WTC11 (cell line): ENCODE measurements around the gene LNX2. TPM values are rescaled to one million over a fixed set of nuclear protein-coding genes. Genes with fewer than 3 reads are reported as not detected.

ENCODE experiments used
- ATAC-seq: fragments of 200-7000 bp; cut with Tn5 transposase; 2 replicates; pipeline ENCODE4 v1.10.0; 2021; ENCODE audit warnings: mild to moderate bottlenecking, moderate library complexity
- CTCF ChIA-PET: fragments of 300-600 bp; sonication (Branson Sonifier 250); formaldehyde crosslinking; loops from one replicate; lab custom pipeline; 2021; ENCODE audit warnings: antibody characterized with exemption; lab: Charles Lee
- POLR2A ChIA-PET: fragments of 350-600 bp; sonication (Branson Sonifier 250); formaldehyde crosslinking; loops from one replicate; lab custom pipeline; 2021; ENCODE audit warnings: antibody characterized with exemption; lab: Charles Lee
- DNase-seq: peaks from one replicate; pipeline ENCODE4 v3.0.0; 2021; ENCODE audit warnings: low spot score
- H3K27ac Mint-ChIP-seq: 2 replicates; pipeline ENCODE4 v1.8.0; 2021; ENCODE audit warnings: mixed read lengths
- H3K27me3 Mint-ChIP-seq: 2 replicates; pipeline ENCODE4 v1.8.0; 2021; ENCODE audit warnings: low read depth, mild to moderate bottlenecking, moderate library complexity, mixed read lengths
- H3K36me3 Mint-ChIP-seq: 2 replicates; pipeline ENCODE4 v1.8.0; 2021; ENCODE audit warnings: mixed read lengths
- H3K4me1 Mint-ChIP-seq: 2 replicates; pipeline ENCODE4 v1.8.0; 2022; ENCODE audit warnings: mixed read lengths
- H3K4me3 Mint-ChIP-seq: 2 replicates; pipeline ENCODE4 v1.8.0; 2021; ENCODE audit warnings: mild to moderate bottlenecking, moderate library complexity, mixed read lengths
- H3K9me3 Mint-ChIP-seq: 2 replicates; pipeline ENCODE4 v1.8.0; 2021; ENCODE audit warnings: mixed read lengths
- CBFB ChIP-seq: sonication (generic); formaldehyde crosslinking; IDR thresholded peaks from 2 replicates; pipeline ENCODE4 v1.8.1; 2022; ENCODE audit warnings: mild to moderate bottlenecking, low read depth, missing genetic modification reagents
- CREB1 ChIP-seq: sonication (generic); formaldehyde crosslinking; IDR thresholded peaks from 2 replicates; pipeline ENCODE4 v1.8.0; 2023; ENCODE audit warnings: mild to moderate bottlenecking, missing genetic modification reagents
- E2F1 ChIP-seq: sonication (generic); formaldehyde crosslinking; IDR thresholded peaks from 2 replicates; pipeline ENCODE4 v1.8.0; 2022; ENCODE audit warnings: mild to moderate bottlenecking, missing genetic modification reagents
- E2F4 ChIP-seq: sonication (generic); formaldehyde crosslinking; IDR thresholded peaks from 2 replicates; pipeline ENCODE4 v1.8.1; 2022; ENCODE audit warnings: low read depth, mild to moderate bottlenecking, moderate library complexity, missing genetic modification reagents, borderline replicate concordance
- ETV6 ChIP-seq: sonication (generic); formaldehyde crosslinking; IDR thresholded peaks from 2 replicates; pipeline ENCODE4 v1.8.1; 2022; ENCODE audit warnings: mild to moderate bottlenecking, missing genetic modification reagents
- FOXJ3 ChIP-seq: sonication (generic); formaldehyde crosslinking; IDR thresholded peaks from 2 replicates; pipeline ENCODE4 v1.9.0; 2021; ENCODE audit warnings: missing genetic modification reagents, mild to moderate bottlenecking, borderline replicate concordance
- FOXP1 ChIP-seq: sonication (generic); formaldehyde crosslinking; IDR thresholded peaks from 2 replicates; pipeline ENCODE4 v1.8.0; 2022; ENCODE audit warnings: missing genetic modification reagents, mild to moderate bottlenecking, moderate library complexity, borderline replicate concordance
- GABPB1 ChIP-seq: sonication (generic); formaldehyde crosslinking; IDR thresholded peaks from 2 replicates; pipeline ENCODE4 v1.8.1; 2023; ENCODE audit warnings: mild to moderate bottlenecking, missing genetic modification reagents
- HMGA2 ChIP-seq: fragments of 250-450 bp; sonication (Bioruptor Pico); IDR thresholded peaks from 2 replicates; pipeline ENCODE4 v1.4.0; 2021; ENCODE audit warnings: mild to moderate bottlenecking, moderate library complexity
- MXD4 ChIP-seq: fragments of 250-450 bp; sonication (Bioruptor Pico); IDR thresholded peaks from 2 replicates; pipeline ENCODE4 v1.8.0; 2021; ENCODE audit warnings: mild to moderate bottlenecking, moderate library complexity, borderline replicate concordance
- NR2C2 ChIP-seq: sonication (generic); formaldehyde crosslinking; IDR thresholded peaks from 2 replicates; pipeline ENCODE4 v1.8.0; 2022; ENCODE audit warnings: mild to moderate bottlenecking, missing genetic modification reagents
- NR3C1 ChIP-seq: sonication (generic); formaldehyde crosslinking; conservative IDR thresholded peaks from 2 replicates; pipeline ENCODE4 v1.8.1; 2023; ENCODE audit warnings: low read depth, mild to moderate bottlenecking, missing genetic modification reagents
- RORB ChIP-seq: fragments of 250-450 bp; sonication (Bioruptor Pico); IDR thresholded peaks from 2 replicates; pipeline ENCODE4 v1.9.0; 2021; ENCODE audit warnings: mild to moderate bottlenecking
- STAT6 ChIP-seq: sonication (generic); formaldehyde crosslinking; conservative IDR thresholded peaks from 2 replicates; pipeline ENCODE4 v1.8.1; 2023; ENCODE audit warnings: mild to moderate bottlenecking, low read depth, missing genetic modification reagents, moderate library complexity
- USF1 ChIP-seq: sonication (generic); formaldehyde crosslinking; IDR thresholded peaks from 2 replicates; pipeline ENCODE4 v1.8.0; 2022; ENCODE audit warnings: mild to moderate bottlenecking, missing genetic modification reagents
- ZNF512 ChIP-seq: sonication (generic); formaldehyde crosslinking; IDR thresholded peaks from 2 replicates; pipeline ENCODE4 v1.8.1; 2022; ENCODE audit warnings: missing genetic modification reagents, borderline replicate concordance
- ZNF671 ChIP-seq: fragments of 250-450 bp; sonication (Bioruptor Pico); IDR thresholded peaks from 2 replicates; pipeline ENCODE4 v1.8.0; 2021; ENCODE audit warnings: mild to moderate bottlenecking
- ZSCAN18 ChIP-seq: fragments of 250-450 bp; sonication (Bioruptor Pico); IDR thresholded peaks from 2 replicates; pipeline ENCODE4 v2.1.2; 2022; ENCODE audit warnings: mild to moderate bottlenecking, moderate library complexity
- total RNA-seq: library from RNA; stranded (reverse); gene quantifications from 3 replicates; pipeline ENCODE4 v1.2.3, GENCODE V29; 2021

The LNX2 gene
- total RNA-seq, 1 experiment from 2014 or later, result 10.1 TPM

- TF ChIP-seq E2F1 (CRISPR knock-in tag), result no peak
- no peak for TF ChIP-seq MXD4
- no peak for TF ChIP-seq E2F4 (CRISPR knock-in tag)
- no peak for TF ChIP-seq CREB1 (CRISPR knock-in tag)
- no peak for TF ChIP-seq RORB (CRISPR knock-in tag)
- TF ChIP-seq ZNF512 (CRISPR knock-in tag), result no peak
- TF ChIP-seq GABPB1 (CRISPR knock-in tag), result no peak
- TF ChIP-seq USF1 (CRISPR knock-in tag), result no peak
Observed at GRCh38 chr13:27661017-27661416, 40.7 kb upstream of the LNX2 start (continued).

GRCh38 chr13:27660511-27660910, 40.2 kb upstream of the LNX2 start:
- H3K4me3 Mint-ChIP-seq, result no peak overlapping the region
- CTCF ChIA-PET, result no interaction called here
- H3K4me1 Mint-ChIP-seq, result peaks cover 14% of the 10 kb centered on the region
- TF ChIP-seq FOXJ3 (CRISPR knock-in tag) (no peak), NR3C1 (no peak), CBFB (CRISPR knock-in tag) (no peak), STAT6 (no peak), ZSCAN18 (CRISPR knock-in tag) (no peak), HMGA2 (no peak), FOXP1 (CRISPR knock-in tag) (no peak), ETV6 (CRISPR knock-in tag) (no peak), ZNF671 (CRISPR knock-in tag) (no peak), NR2C2 (CRISPR knock-in tag) (no peak)
- H3K27ac Mint-ChIP-seq, result no peak overlapping the region; the same call in 1 of the 2 replicates
- H3K27me3 Mint-ChIP-seq, result no peaks in the 10 kb centered on the region
- DNase-seq (no peak), ATAC-seq (no peak)
- POLR2A ChIA-PET, result no interaction called here
- no peaks in the 10 kb centered on the region for H3K9me3 Mint-ChIP-seq
- H3K36me3 Mint-ChIP-seq, result peaks cover 1% of the 10 kb centered on the region; the same call in 1 of the 2 replicates
